GM19438 (cell line): ENCODE results near the gene DOCK1.

Experiments
- ATAC-seq: cut with Tn5 transposase; IDR thresholded peaks from one replicate; pipeline ENCODE4 v1.9.1; 2021; ENCODE audit warnings: low read depth; ENCODE audit not compliant: unreplicated experiment

DOCK1 gene

DNA sequence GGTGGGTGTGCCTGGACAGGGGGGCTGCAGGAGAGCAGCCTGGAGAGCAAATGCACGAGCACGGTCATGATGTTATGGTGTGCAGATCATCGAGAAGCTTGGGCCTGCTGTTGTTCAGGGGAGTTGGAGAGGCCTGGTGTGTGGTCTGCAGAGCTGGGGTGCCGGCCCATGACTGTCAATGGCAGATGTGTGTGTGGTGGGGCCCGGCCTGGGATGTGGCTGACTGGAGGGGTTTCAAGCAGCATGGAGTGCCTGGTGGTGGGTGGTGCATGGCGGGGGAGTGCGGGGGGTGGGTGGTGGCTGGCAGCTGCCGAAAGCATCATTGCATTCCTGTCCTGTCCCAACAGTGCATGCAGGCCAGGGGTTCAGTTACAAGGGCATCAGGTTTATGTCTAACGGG, 122.6 kb downstream of the DOCK1 start:
- ATAC-seq: no peak

DNA sequence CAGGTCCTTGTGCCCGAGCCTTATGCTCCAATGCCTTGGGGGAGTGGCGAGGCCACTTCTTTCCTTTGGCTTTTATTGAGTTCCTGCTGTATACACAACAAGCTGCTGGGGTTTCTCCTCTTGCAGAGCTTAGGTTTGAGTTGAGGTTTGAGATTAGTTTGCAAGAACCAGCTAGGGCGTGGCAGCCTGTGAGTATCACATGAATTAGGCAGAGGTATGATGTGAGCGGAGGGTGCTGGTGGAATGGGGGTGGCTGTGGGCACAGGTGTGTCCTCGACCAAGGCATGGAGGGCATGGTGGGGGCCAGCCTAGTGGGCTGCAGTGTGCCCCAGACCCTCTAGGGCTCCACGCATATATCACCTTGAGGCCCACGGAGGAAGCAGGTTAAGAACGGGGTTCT, 123.3 kb downstream of the DOCK1 start:
- ATAC-seq: no peak

DNA sequence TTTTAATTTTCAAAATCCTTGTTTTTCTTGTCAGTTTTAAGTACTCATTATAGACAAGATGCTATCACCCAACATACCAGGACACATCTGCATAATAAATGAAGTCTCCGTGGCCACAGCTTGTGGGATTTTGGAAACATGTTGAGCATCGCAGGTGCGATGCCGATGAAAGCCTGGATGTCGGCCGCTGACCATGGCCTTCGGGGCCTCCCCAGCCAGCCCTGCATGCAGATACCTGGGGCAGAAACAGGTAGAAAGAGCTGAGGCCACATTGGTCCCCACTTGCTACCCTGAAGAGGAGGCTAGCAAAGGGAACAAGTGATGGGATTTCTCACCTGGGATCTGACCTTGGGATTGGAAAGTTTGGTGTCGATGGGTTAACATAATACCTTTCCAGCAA, 123.8 kb downstream of the DOCK1 start:
- no peak for ATAC-seq

DNA sequence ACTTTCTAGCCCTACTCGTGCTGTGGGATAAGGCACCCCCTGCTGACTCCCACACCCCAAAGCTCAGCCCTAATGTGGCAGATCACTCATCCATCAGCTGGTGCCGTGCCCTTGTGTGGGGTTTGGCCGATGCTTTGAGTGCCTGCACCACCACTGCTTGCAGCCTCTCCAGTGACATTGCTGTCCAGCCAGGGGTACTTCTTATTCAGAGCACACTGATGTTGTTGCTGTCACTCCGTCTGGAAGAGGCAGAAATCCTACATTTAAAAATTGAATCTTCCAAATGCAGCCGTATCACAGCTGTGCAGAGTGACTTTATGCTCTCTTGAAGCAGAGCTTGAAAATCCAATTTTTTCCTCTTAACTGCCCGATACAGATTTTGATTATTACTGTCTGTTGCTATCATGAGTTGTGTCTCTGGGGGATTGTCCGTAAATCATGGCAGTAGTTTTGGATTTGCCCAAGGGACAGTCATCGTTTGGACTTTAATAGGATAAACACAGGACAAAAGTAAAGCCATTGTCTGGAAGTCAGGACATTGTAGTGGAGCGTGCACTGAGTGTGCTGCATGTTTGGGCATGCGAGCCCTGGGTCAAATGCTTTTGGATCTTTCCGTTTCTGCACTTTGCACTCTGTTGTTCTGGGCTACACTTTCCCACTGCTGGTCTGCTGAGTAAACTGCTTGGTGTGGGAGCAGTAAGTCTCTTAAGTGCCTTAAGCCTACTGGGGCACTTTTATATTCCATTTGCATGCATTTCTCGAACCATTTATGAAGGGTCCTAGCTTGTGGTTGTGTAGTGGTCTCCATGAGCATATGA, 128.2 kb downstream of the DOCK1 start:
- no peak for ATAC-seq

DNA sequence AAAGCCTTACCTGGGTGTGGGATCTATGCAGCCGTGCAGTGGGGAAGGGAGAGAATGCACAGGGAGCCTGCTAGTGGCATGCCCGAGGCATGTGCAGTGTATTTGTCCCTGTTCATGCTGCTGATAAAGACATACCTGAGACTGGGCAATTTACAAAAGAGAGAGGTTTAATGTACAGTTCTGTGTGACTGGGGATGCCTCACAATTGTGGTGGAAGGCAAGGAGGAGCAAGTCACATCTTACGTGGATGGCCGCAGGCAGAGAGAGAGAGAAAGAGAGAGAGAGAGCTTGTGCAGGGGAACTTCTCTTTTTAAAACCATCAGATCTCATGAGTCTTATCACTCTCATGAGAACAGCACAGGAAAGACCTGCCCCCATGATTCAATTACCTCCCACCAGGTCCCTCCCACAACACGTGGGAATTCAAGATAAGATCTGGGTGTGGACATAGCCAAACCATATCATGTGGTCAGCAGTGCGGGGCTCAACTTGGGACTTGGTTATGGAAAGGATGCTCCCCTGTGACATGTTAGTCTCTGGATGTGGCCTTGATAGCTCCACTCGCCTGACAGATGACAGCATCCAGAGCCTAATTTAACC, 128.9 kb downstream of the DOCK1 start:
- ATAC-seq: no peak

DNA sequence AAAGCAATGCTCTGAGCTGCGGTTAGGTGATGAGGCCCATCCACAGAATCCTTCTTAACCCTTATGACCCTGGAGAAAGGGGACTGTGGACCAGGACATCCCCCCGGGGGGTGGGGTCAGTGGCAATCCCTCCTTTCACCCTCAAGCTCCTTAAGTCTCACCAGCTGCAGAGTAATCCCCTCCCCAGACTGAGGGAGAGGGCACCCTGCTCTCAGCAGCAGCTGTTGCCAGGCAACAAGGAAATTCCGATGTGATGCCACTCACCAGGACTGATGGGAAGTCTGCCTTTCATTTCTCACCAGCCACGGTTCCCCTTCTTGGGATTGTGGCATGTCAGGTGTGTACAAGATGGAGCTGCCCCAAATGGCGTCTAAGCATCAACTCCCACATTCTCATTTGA, 129.6 kb downstream of the DOCK1 start:
- no peak for ATAC-seq

DNA sequence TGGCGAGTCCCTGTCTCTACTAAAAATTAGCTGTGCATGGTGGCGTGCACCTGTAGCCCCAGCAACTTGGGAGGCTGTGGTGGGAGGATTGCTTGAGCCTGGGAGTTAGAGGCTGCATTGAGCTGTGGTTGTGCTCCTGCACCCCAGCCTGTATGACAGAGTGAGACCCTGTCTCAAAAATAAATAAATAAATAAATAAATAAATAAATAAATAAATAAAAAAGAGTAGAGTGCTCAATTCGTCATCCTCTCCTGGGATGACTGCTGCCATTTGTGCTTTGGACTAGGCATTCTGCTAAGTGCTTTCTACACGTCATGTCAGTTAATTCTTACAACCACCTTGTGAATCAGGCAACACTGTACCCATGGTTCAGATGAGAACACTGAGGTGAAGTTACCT, 130.6 kb downstream of the DOCK1 start:
- no peak for ATAC-seq

DNA sequence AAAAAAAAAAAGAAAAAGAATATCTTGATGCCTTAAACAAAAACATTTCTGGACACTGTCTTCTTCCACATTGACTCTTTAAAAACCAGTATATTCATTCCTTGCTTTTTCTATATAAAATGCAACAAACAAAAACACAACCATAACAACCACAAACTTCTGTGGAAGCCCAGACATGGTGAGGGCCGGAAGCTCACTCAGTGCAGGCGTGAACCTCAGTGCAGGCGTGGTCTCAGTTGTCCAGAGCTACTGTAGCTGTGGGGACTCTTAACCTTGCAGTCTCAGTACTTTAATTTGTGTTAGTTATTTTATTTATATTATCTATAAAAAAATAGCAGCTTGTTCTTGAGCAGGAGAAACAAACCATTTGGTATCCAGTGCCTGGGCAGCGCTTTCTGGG, 131.8 kb downstream of the DOCK1 start:
- ATAC-seq: no peak

DNA sequence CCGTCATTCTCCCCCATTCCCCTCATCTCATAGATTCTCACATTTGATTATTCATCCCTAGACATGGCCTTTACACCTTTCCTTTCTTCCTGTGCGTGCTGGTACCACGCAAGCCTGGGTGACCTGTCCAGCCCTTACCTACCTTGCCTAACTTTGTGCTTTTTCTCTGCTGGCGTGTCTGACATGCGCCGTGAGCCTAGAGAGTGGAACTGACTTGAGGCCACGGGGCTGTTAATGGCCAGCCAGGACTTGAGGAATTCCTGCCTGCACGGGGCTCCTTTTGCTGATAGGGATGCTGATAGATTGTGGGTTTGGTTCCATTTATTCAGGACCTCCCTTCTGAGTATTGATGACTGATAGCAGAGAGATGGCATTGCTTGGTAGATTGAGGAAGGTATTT, 134.2 kb downstream of the DOCK1 start:
- ATAC-seq: no peak

DNA sequence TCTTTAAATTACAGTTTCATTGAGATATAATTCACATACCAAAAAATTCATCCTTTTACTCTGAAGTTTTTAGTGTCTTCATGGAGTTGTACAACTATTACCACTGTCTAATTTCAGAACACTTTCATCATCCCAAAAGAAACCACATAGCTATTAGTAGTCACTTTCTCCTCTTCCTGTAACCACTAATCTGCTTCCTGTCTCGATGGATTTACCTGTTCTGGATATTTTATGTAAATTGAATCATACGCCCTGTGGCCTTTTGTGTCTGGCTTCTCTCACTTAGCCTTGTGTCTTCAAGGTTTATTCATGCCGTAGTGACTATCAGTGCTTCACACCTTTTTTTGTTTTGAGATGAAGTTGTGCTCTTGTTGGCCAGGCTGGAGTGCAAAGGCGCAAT, 135.5 kb downstream of the DOCK1 start:
- no peak for ATAC-seq

DNA sequence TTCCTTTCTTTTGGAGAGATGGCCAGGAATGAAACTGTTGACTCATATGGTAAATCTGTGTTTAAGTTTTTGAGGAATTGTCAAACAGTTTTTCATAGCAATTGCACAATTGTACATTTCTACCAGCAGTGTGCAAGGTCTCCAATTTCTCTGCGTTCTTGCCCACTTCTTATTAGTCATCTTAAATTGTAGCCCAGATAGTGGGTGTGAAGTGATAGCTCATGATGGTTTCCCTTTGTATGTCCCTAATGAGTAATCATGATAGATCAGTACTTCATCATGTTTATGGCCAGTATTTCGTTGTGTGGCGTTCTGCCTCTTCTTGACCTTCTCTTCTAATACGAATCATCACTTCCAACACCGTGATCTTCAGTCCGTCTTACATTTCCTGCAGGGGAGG, 136.3 kb downstream of the DOCK1 start:
- no peak for ATAC-seq

DNA sequence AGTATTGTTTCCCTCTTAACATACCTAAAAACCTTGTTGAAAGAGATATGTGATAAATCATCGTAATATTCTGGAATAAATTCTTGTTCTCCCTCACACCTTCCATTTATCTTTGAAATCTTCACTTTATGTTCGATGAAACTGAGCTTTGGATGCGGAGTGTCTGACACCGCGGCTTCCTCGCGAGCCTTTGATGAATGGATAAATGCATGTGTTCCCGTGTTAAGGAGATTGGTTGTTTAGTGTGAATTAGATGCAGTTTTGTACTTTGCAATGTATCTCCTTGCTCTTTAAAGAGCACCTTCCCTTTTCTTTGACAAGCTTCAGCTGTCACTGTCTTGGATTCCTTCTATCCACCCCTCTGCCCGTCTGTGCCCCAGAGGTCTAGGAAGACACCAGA, 138.1 kb downstream of the DOCK1 start:
- no peak for ATAC-seq

DNA sequence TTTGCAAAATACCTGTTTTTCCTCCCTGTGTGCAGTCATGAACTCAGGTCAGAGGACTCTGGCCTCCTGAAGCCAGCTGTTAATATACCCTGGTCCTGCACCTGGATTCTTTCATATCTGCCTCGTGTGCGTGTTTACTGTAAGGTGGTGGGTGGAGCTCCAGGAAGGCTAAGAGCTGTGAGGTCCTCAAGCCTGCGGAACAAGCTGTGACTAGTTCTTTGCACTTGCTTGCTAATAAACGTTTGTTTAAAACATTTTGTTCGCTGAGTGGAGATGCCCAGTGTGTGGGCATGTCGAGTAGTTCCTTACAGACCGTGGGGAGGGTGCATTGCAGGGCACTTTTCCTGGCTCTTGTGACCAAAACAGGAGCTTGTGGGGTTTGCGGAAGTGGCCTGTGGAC, 139.0 kb downstream of the DOCK1 start:
- no peak for ATAC-seq

DNA sequence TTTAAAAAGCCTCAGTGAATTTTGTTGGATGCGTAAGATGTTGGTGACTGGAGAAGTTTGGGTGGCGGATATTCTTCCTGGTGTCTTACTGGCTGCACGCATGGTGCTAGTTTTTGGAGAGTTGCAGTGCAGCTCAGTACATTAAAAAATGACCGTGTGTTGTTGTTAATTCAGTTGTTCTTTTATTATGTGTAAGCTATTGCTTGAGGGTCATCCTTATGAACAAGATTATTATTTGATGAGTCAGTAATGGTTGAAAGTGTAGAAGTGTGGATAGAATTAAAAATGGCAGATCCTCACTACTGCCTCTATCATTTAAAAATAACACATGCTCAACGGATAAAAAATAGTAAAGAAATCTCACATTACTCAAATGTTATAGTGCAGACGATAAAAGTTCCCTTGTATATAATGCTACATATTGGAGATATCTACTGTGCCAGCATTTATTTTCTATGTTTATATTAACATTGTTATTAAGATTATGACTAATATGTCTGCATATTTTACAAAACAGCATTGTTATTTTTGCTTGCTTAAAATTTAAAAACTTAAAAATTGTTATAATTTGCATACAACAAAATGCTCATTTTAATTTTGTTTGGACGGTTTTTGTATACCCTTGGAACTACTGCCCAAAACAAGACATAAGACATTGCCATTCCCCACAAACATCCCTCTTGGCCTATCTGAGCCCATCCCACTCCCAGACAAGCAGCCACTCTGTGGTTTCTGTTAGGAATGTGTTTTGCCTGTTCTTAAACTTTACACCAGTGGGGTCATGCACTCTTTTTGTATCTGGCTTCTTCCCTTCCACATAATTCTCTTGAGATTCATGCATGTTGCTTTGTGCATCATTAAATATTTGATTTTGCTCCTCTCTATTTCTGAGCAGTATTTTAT, 142.0 kb downstream of the DOCK1 start:
- ATAC-seq: no peak

DNA sequence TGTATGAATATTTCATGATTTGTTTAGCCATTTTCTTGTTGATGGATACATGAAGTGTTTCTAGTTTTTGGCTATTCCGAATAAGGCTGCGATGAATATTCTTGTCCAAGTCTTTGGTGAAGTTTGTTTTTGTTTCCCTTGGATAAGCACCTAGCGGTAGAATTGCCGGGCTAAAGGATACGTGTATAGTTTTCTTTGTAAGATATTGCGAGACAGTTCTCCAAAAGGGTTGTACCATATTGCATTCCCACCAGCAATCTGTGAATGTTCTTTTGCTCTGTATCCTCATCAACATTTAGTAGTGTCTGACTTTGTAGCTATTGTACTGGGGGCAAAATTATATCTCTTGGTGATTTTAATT, 142.6 kb downstream of the DOCK1 start:
- no peak for ATAC-seq

DNA sequence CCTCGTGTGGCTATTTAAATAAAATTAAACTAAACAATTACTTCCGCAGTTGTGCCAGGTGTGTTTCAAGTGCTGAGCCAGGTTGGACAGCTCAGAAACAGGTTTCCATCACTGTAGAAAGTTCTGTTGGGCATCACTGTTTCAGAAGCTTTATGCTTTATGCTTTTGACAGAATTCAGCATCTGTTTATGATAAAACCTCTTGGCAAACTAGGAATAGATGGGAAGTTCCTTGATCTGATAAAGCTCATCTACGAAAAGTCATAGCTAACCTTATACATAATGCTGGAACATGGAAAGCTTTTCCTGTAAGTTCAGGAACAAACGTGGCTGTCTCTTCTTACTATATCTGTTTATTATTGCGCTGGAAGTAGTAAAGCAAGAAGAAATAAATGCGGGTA, 143.4 kb downstream of the DOCK1 start:
- ATAC-seq: no peak

DNA sequence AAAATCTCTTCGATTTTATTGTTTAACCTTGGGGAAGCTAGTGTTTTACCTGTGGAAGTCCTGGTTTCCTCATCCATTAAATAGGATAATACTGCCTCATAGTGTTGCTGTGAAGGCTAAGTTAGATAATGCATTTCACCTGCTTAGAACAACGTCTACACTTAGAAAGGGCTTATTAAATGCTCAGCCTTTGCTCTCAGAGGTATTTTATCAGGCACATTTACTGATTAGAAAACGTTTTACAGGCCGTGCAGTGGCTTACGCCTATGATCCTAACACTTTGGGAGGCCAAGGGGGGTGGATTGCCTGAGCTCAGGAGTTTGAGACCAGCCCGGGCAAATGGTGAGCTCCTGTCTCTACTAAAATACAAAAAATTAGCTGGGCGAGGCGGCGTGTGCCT, 146.8 kb downstream of the DOCK1 start:
- no peak for ATAC-seq

DNA sequence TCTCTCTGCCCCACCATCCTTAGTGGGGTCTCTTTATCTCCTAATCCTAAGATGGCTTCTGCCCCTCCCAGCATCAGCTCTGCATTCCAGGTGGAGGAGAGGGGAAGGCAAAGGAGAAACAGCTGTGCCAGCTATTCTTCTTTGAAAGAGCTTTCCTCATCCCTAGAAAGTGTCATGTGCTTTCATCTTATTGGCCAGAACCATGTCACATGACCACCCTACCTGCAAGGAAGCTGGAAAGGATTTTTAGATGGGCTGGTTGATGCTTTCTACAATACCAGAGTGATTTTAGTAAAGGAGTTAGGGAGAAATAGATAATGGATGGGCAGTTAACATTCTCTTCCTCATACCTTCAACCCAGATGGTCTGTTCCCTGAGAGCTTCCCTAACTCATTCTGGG, 150.0 kb downstream of the DOCK1 start:
- no peak for ATAC-seq

DNA sequence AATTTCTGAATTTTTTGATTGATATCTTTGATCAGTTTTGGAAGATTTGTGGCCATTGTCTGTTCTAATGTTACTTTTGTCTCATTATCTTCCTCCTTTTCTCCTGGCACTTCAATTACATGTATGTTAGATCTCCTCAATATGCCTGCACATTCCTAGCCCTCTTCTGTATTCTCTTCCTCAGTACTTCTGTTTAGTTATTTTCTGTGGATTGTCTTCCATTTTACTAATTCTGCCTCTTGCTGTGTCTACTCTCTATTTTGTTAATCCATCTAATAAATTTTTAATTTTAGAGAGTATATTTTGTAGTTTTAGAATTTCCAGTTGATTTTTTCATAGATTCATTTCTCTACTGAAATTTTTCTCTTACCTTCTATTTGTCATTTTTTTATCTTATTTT, 154.1 kb downstream of the DOCK1 start:
- ATAC-seq: no peak

DNA sequence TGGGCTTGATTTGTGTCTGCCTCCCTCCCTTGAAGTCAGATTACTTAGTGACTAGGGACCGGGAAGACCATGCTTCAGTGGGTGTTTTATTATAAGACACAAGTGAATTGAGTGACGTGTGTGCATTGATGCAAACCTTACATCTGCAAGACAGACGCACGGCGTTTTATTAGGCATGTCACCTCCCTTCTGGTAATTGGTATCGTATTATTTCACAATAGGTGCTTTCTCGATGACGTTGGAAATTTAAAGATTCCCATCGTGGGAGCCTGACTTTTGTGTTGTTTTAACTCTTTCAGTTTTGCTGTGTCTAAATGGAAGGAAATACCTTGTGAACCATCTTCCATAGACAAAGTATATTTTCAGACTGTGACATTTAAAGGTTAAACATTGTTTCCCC, 158.5 kb downstream of the DOCK1 start:
- ATAC-seq: no peak

DNA sequence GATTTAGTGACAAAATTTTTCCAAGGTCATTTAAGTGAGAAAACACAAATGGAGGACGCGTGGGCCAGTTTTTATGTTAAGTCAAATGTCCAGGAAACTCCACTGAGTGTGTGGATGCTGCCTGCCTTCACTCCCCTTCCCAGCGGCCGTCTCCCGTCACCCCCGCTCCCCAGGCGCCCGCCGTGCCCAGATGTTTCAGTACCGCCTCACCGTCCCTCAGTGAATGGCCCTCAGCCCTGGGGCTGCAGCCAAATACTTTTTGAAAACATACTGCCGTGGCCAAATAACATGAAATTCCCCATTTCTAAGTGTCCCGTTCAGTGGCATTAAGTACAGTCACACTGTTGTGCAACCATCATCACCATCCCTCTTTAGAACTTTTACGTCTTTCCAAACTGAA, 159.2 kb downstream of the DOCK1 start:
- ATAC-seq: no peak
